ENCODE results near the gene UGT1A10.

- TF ChIP-seq, protein P1, sequence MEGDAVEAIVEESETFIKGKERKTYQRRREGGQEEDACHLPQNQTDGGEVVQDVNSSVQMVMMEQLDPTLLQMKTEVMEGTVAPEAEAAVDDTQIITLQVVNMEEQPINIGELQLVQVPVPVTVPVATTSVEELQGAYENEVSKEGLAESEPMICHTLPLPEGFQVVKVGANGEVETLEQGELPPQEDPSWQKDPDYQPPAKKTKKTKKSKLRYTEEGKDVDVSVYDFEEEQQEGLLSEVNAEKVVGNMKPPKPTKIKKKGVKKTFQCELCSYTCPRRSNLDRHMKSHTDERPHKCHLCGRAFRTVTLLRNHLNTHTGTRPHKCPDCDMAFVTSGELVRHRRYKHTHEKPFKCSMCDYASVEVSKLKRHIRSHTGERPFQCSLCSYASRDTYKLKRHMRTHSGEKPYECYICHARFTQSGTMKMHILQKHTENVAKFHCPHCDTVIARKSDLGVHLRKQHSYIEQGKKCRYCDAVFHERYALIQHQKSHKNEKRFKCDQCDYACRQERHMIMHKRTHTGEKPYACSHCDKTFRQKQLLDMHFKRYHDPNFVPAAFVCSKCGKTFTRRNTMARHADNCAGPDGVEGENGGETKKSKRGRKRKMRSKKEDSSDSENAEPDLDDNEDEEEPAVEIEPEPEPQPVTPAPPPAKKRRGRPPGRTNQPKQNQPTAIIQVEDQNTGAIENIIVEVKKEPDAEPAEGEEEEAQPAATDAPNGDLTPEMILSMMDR (IDR thresholded peaks at IDR 0.05; ENCODE audit: poor library complexity, severe bottlenecking), result no peak
- TF ChIP-seq RAD21 (conservative IDR thresholded peaks at IDR 0.05) (no peak), TAF1 (IDR thresholded peaks at IDR 0.05; ENCODE audit: low read depth) (no peak), EZH2 (IDR thresholded peaks at IDR 0.05; ENCODE audit: borderline replicate concordance, insufficient read depth, low read length, poor library complexity, severe bottlenecking) (no peak), POLR2AphosphoS5 (IDR thresholded peaks at IDR 0.05) (no peak), EP300 (conservative IDR thresholded peaks at IDR 0.05; ENCODE audit: poor library complexity, severe bottlenecking) (no peak), SMC3 (conservative IDR thresholded peaks at IDR 0.05; ENCODE audit: poor library complexity) (no peak)
- TF ChIP-seq, protein P2, sequence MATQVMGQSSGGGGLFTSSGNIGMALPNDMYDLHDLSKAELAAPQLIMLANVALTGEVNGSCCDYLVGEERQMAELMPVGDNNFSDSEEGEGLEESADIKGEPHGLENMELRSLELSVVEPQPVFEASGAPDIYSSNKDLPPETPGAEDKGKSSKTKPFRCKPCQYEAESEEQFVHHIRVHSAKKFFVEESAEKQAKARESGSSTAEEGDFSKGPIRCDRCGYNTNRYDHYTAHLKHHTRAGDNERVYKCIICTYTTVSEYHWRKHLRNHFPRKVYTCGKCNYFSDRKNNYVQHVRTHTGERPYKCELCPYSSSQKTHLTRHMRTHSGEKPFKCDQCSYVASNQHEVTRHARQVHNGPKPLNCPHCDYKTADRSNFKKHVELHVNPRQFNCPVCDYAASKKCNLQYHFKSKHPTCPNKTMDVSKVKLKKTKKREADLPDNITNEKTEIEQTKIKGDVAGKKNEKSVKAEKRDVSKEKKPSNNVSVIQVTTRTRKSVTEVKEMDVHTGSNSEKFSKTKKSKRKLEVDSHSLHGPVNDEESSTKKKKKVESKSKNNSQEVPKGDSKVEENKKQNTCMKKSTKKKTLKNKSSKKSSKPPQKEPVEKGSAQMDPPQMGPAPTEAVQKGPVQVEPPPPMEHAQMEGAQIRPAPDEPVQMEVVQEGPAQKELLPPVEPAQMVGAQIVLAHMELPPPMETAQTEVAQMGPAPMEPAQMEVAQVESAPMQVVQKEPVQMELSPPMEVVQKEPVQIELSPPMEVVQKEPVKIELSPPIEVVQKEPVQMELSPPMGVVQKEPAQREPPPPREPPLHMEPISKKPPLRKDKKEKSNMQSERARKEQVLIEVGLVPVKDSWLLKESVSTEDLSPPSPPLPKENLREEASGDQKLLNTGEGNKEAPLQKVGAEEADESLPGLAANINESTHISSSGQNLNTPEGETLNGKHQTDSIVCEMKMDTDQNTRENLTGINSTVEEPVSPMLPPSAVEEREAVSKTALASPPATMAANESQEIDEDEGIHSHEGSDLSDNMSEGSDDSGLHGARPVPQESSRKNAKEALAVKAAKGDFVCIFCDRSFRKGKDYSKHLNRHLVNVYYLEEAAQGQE (IDR thresholded peaks at IDR 0.05; ENCODE audit: borderline replicate concordance), result no peak
These were observed 30.6 kb upstream of the UGT1A10 start for GRCh38 chr2:233605680-233606079.

All from neural cell (in vitro differentiated cells).